ENCODE measurements around the gene ALOX15B. TPM values are rescaled to one million over a fixed set of nuclear protein-coding genes. Genes with fewer than 3 reads are reported as not detected.
"Not testable (repeated sequence)": the region's sequence is repeated elsewhere in the genome, so short reads cannot be mapped to it uniquely, and the experiment has no call there.

ALOX15B gene
- polyA plus RNA-seq, 3 donors: 0.62 to 1.2 (median 1.1) TPM

- DNase-seq (ENCODE audit: low read depth in 3 of 3, low spot score in 2 of 3): no peak
Measured at GRCh38 chr17:8012996-8013640, 25.7 kb upstream of the ALOX15B start.

- DNase-seq (ENCODE audit: low read depth in 3 of 3, low spot score in 2 of 3): no peak
Measured at GRCh38 chr17:8013731-8014557, 24.9 kb upstream of the ALOX15B start.

- no peak for DNase-seq (ENCODE audit: low read depth in 3 of 3, low spot score in 2 of 3)
Measured at GRCh38 chr17:8014558-8014850, 24.4 kb upstream of the ALOX15B start.

GRCh38 chr17:8015236-8015956, 23.5 kb upstream of the ALOX15B start:
- no peak for DNase-seq (ENCODE audit: low read depth in 3 of 3, low spot score in 2 of 3)

GRCh38 chr17:8015957-8016631, 22.8 kb upstream of the ALOX15B start:
- DNase-seq (ENCODE audit: low read depth in 3 of 3, low spot score in 2 of 3): no peak

GRCh38 chr17:8016632-8017424, 22.0 kb upstream of the ALOX15B start:
- peak in 1 of 3 donors; percentile 44 for DNase-seq (ENCODE audit: low read depth in 3 of 3, low spot score in 2 of 3)

- DNase-seq (ENCODE audit: low read depth in 3 of 3, low spot score in 2 of 3): no peak
Measured at GRCh38 chr17:8018436-8018835, 20.4 kb upstream of the ALOX15B start.

- no peak for DNase-seq (ENCODE audit: low read depth in 3 of 3, low spot score in 2 of 3)
Measured at GRCh38 chr17:8019166-8019565, 19.7 kb upstream of the ALOX15B start.

GRCh38 chr17:8019665-8020650, 18.9 kb upstream of the ALOX15B start:
- DNase-seq (ENCODE audit: low read depth in 3 of 3, low spot score in 2 of 3): no peak

GRCh38 chr17:8020776-8021564, 17.9 kb upstream of the ALOX15B start:
- no peak for DNase-seq (ENCODE audit: low read depth in 3 of 3, low spot score in 2 of 3)

GRCh38 chr17:8021565-8022359, 17.1 kb upstream of the ALOX15B start:
- no peak for DNase-seq (ENCODE audit: low read depth in 3 of 3, low spot score in 2 of 3)

- no peak for DNase-seq (ENCODE audit: low read depth in 3 of 3, low spot score in 2 of 3)
Measured at GRCh38 chr17:8022360-8023003, 16.4 kb upstream of the ALOX15B start.

- DNase-seq (ENCODE audit: low read depth in 3 of 3, low spot score in 2 of 3): not testable (repeated sequence)
Measured at GRCh38 chr17:8024161-8024560, 14.7 kb upstream of the ALOX15B start.

- DNase-seq (ENCODE audit: low read depth in 3 of 3, low spot score in 2 of 3): no peak
Measured at GRCh38 chr17:8025176-8025911, 13.5 kb upstream of the ALOX15B start.

GRCh38 chr17:8029121-8029520, 9.7 kb upstream of the ALOX15B start:
- DNase-seq (ENCODE audit: low read depth in 3 of 3, low spot score in 2 of 3): no peak

- no peak for DNase-seq (ENCODE audit: low read depth in 3 of 3, low spot score in 2 of 3)
Measured at GRCh38 chr17:8031261-8031661, 7.6 kb upstream of the ALOX15B start.

Data from right renal cortex interstitium (tissue), 3 donors.